Esophagus squamous epithelium (tissue), 4 donors: ENCODE results near the gene CIPC.

Experiments
- CTCF ChIP-seq, 6 experiments: fragments of 450-650 bp in 4 of 6; fragments of 200-600 bp in 2 of 6; sonication (generic) in 2 of 6; IDR thresholded peaks; one replicate each; pipeline ENCODE4 v1.5.1; 2016 to 2019; ENCODE audit warnings: antibody characterized with exemption in 6 of 6, mild to moderate bottlenecking in 4 of 6, moderate library complexity in 4 of 6
- POLR2A ChIP-seq, 4 donors: fragments of 450-650 bp; IDR thresholded peaks; one replicate each; pipeline ENCODE4 v1.6.1; 2017; ENCODE audit warnings: antibody characterized with exemption in 4 of 4, mild to moderate bottlenecking in 4 of 4, moderate library complexity in 3 of 4

GRCh38 chr14:77158882-77159255 is 60.8 kb downstream of the CIPC start:
- no peak for TF ChIP-seq CTCF (IDR thresholded peaks at IDR 0.05)
- TF ChIP-seq POLR2A (IDR thresholded peaks at IDR 0.05) = no peak
